Suprapubic skin (tissue), 4 donors: Measurements from ENCODE around the gene ODAD3.

Experiments used
- CTCF ChIP-seq, 2 donors: fragments of 200-600 bp in 1 of 2; fragments of 450-650 bp in 1 of 2; sonication (generic) in 1 of 2; IDR thresholded peaks; one replicate each; pipeline ENCODE4 v1.5.1; 2016 to 2019; ENCODE audit warnings: antibody characterized with exemption in 2 of 2, mild to moderate bottlenecking in 1 of 2, moderate library complexity in 1 of 2
- EP300 ChIP-seq: sonication (generic); formaldehyde crosslinking; IDR thresholded peaks from one replicate; pipeline ENCODE4 v1.6.1; 2017; ENCODE audit warnings: antibody characterized with exemption
- POLR2A ChIP-seq, 2 donors: fragments of 450-650 bp; IDR thresholded peaks; one replicate each; pipeline ENCODE4 v1.6.1; 2017; ENCODE audit warnings: antibody characterized with exemption in 2 of 2, mild to moderate bottlenecking in 2 of 2, moderate library complexity in 2 of 2
- POLR2AphosphoS5 ChIP-seq, 3 donors: sonication (generic); formaldehyde crosslinking; IDR thresholded peaks; one replicate each; pipeline ENCODE4 v1.6.1; 2017; ENCODE audit warnings: antibody characterized with exemption in 3 of 3

- TF ChIP-seq CTCF (IDR thresholded peaks at IDR 0.05) (no peak), POLR2A (IDR thresholded peaks at IDR 0.05) (no peak), EP300 (no peak), POLR2AphosphoS5 (IDR thresholded peaks at IDR 0.05) (no peak)
Measured at GRCh38 chr19:11434703-11435056, 241 bp downstream of the ODAD3 start.
